Memory B cell (primary cell): ENCODE measurements around the gene LUC7L3.
"Not testable (repeated sequence)": the region's sequence is repeated elsewhere in the genome, so short reads cannot be mapped to it uniquely, and the experiment has no call there.

ENCODE experiments used
- ATAC-seq: fragments of 150-1000 bp; cut with Tn5 transposase; 2 replicates; pipeline ENCODE4 v1.10.0; 2021; ENCODE audit warnings: low read depth, mild to moderate bottlenecking, moderate library complexity
- DNase-seq, 2 donors: peaks; one replicate each; pipeline ENCODE4 v3.0.0; 2022; ENCODE audit warnings: low spot score in 2 of 2
- H3K27ac Mint-ChIP-seq: one replicate; pipeline ENCODE4 v1.8.0; 2022; ENCODE audit warnings: mild to moderate bottlenecking, moderate library complexity, mixed read lengths
- H3K27me3 Mint-ChIP-seq: one replicate; pipeline ENCODE4 v1.8.0; 2022; ENCODE audit warnings: mixed read lengths
- H3K36me3 Mint-ChIP-seq: one replicate; pipeline ENCODE4 v1.8.0; 2022; ENCODE audit warnings: mild to moderate bottlenecking, mixed read lengths
- H3K4me1 Mint-ChIP-seq: one replicate; pipeline ENCODE4 v1.8.0; 2022; ENCODE audit warnings: mixed read lengths
- H3K4me3 Mint-ChIP-seq: one replicate; pipeline ENCODE4 v1.8.0; 2022; ENCODE audit warnings: mild to moderate bottlenecking, moderate library complexity, mixed read lengths
- H3K9me3 Mint-ChIP-seq: one replicate; pipeline ENCODE4 v1.8.0; 2022; ENCODE audit warnings: mixed read lengths

LUC7L3 gene, protein sequence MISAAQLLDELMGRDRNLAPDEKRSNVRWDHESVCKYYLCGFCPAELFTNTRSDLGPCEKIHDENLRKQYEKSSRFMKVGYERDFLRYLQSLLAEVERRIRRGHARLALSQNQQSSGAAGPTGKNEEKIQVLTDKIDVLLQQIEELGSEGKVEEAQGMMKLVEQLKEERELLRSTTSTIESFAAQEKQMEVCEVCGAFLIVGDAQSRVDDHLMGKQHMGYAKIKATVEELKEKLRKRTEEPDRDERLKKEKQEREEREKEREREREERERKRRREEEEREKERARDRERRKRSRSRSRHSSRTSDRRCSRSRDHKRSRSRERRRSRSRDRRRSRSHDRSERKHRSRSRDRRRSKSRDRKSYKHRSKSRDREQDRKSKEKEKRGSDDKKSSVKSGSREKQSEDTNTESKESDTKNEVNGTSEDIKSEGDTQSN

GRCh38 chr17:50719144-50719923 is at the start of gene LUC7L3:
TSS of gene LUC7L3 (plus strand) at chr17:50719603. CDS start at chr17:50719733, 130 bp downstream.
- peak; percentile 93 to 97 for DNase-seq
- peak; percentile 92 for ATAC-seq
- Mint-ChIP-seq H3K27ac (peak within 1 kb of the TSS; percentile 99), H3K9me3 (no peaks in the 10 kb centered on the region), H3K4me3 (peak within 1 kb of the TSS; percentile 97), H3K36me3 (peaks cover under 1% of the 10 kb centered on the region), H3K27me3 (no peaks in the 10 kb centered on the region), H3K4me1 (peaks cover 22% of the 10 kb centered on the region)

DNA sequence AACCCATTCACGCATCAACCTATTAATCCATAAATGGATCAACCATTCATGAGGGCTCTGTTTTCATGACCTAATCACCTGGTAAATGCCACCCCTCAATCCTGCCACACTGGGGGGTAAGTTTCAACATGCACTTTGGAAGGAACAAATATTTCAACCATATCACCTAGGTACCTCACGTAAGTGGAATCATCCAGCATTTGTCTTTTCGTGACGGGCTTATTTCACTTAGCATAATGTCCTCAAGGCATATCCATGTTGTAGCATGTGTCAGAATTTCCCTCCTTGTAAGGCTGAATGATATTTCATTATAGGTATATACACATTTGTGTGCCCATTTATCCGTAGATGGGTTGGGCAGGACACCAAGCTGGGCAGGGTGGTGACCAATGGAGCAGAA is 47.3 kb upstream of the LUC7L3 start:
- H3K36me3 Mint-ChIP-seq: no peaks in the 10 kb centered on the region
- H3K4me1 Mint-ChIP-seq: no peaks in the 10 kb centered on the region
- H3K27ac Mint-ChIP-seq: no peak overlapping the region
- H3K4me3 Mint-ChIP-seq: no peak overlapping the region
- ATAC-seq: no peak
- DNase-seq: no peak
- peaks cover 6% of the 10 kb centered on the region for H3K27me3 Mint-ChIP-seq
- H3K9me3 Mint-ChIP-seq: no peaks in the 10 kb centered on the region

- Mint-ChIP-seq H3K27me3 (peaks cover 7% of the 10 kb centered on the region), H3K4me1 (no peaks in the 10 kb centered on the region), H3K36me3 (no peaks in the 10 kb centered on the region), H3K4me3 (no peak overlapping the region), H3K27ac (no peak overlapping the region), H3K9me3 (no peaks in the 10 kb centered on the region)
- DNase-seq: no peak
- no peak for ATAC-seq
Measured at GRCh38 chr17:50672831-50673551, 46.4 kb upstream of the LUC7L3 start.

- H3K36me3 Mint-ChIP-seq: no peaks in the 10 kb centered on the region
- ATAC-seq: no peak
- no peak for DNase-seq
- no peaks in the 10 kb centered on the region for H3K4me1 Mint-ChIP-seq
- H3K27me3 Mint-ChIP-seq: peaks cover 13% of the 10 kb centered on the region
- H3K27ac Mint-ChIP-seq: no peak overlapping the region
- H3K9me3 Mint-ChIP-seq: no peaks in the 10 kb centered on the region
- H3K4me3 Mint-ChIP-seq: no peak overlapping the region
Measured at GRCh38 chr17:50675190-50675589, 44.2 kb upstream of the LUC7L3 start.

GRCh38 chr17:50675627-50676026 is 43.8 kb upstream of the LUC7L3 start:
- Mint-ChIP-seq H3K4me3 (no peak overlapping the region), H3K9me3 (no peaks in the 10 kb centered on the region), H3K36me3 (no peaks in the 10 kb centered on the region), H3K27me3 (peaks cover 16% of the 10 kb centered on the region), H3K4me1 (no peaks in the 10 kb centered on the region), H3K27ac (no peak overlapping the region)
- DNase-seq: no peak
- no peak for ATAC-seq

- Mint-ChIP-seq H3K4me1 (peaks cover 3% of the 10 kb centered on the region), H3K27ac (no peak overlapping the region), H3K9me3 (no peaks in the 10 kb centered on the region), H3K4me3 (no peak overlapping the region), H3K27me3 (peaks cover 19% of the 10 kb centered on the region), H3K36me3 (no peaks in the 10 kb centered on the region)
- DNase-seq (no peak), ATAC-seq (no peak)
Measured at GRCh38 chr17:50676065-50676975, 43.1 kb upstream of the LUC7L3 start.

DNA sequence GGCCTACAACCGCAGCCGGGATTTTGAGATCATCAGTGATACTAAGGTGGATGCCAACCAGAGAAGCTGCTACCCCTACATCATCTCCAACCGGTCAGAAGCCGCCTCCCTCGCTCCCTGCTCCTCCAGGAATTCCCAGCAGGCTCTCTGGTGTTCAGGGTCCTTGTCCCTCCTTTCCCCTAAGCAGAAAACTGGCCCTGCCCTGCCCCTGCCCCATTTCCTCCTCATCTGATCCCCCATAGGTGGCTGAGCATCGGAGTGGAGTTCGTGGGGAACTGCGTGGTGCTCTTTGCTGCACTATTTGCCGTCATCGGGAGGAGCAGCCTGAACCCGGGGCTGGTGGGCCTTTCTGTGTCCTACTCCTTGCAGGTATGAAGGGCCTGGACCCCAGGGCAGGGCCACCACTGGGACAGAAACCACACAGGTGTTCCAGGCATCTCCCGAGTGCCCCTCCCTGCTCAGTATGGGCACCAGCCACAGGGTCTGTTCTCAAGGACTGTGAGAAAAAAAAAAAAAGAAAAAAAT is 41.5 kb upstream of the LUC7L3 start:
- no peak for DNase-seq
- Mint-ChIP-seq H3K36me3 (no peaks in the 10 kb centered on the region), H3K27me3 (peaks cover 28% of the 10 kb centered on the region), H3K4me1 (peaks cover 5% of the 10 kb centered on the region), H3K9me3 (no peaks in the 10 kb centered on the region), H3K27ac (no peak overlapping the region), H3K4me3 (no peak overlapping the region)
- ATAC-seq: no peak

GRCh38 chr17:50679008-50679544 is 40.3 kb upstream of the LUC7L3 start:
- DNase-seq: no peak
- Mint-ChIP-seq H3K27ac (no peak overlapping the region), H3K9me3 (no peaks in the 10 kb centered on the region), H3K36me3 (no peaks in the 10 kb centered on the region), H3K27me3 (peaks cover 28% of the 10 kb centered on the region), H3K4me1 (peaks cover 5% of the 10 kb centered on the region), H3K4me3 (no peak overlapping the region)
- ATAC-seq: no peak

DNA sequence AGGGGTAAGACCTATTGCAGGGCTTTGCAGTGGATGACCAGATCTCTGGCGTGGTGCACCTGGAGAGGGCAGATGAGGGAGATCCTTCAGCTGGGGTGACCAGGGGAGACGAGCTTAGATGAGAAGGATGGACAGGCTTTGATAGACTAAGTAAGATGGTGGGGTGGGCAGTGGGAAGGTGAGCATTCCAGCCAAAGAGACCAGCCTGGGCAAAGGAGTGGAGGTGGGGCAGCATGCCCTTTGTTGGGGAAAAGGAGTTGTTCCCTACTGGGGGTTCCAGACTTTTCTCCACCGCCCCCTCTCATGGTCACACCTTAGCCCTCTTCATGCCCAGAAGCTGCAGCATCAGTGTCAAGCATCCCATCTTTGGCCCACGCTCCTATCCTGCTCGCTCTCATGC is 39.3 kb upstream of the LUC7L3 start:
- peaks cover 28% of the 10 kb centered on the region for H3K27me3 Mint-ChIP-seq
- H3K9me3 Mint-ChIP-seq: no peaks in the 10 kb centered on the region
- peaks cover 5% of the 10 kb centered on the region for H3K4me1 Mint-ChIP-seq
- no peak for ATAC-seq
- H3K36me3 Mint-ChIP-seq: no peaks in the 10 kb centered on the region
- no peak overlapping the region for H3K4me3 Mint-ChIP-seq
- no peak for DNase-seq
- no peak overlapping the region for H3K27ac Mint-ChIP-seq

DNA sequence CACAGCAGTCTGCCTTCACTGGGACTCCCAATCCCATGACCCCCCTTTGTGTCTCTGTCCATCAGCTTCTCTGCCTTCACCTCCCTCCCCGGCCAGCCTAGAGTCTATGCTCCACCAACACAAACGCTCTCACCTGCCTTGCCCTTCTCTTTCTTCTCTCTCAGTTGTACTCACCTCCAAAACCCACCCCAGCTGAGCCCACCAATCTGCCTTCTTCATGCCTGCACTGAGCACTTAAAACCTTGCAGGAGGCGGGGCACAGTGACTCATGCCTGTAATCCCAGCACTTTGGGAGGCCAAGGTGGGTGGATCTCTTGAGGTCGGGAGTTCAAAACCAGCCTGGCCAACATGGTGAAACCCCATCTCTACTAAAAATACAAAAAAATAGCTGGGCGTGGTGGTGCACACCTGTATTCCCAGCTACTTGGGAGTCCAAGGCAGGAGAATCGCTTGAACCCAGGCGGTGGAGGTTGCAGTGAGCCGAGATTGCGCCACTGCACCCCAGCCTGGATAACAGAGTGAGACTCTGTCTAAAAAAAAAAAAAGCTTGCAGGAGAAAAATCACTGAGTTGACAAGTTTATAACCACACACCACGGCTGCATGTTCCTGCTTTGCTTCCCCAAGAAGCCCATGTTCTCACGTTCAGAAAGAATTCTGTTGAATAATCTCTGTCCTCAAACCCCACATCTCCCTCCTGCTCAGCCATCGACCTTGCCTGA is 38.7 kb upstream of the LUC7L3 start:
- ATAC-seq, H3K36me3 Mint-ChIP-seq, H3K9me3 Mint-ChIP-seq, H3K4me3 Mint-ChIP-seq, H3K4me1 Mint-ChIP-seq, H3K27ac Mint-ChIP-seq, DNase-seq: not testable (repeated sequence)
- peaks cover 28% of the 10 kb centered on the region for H3K27me3 Mint-ChIP-seq

GRCh38 chr17:50681263-50682200 is 37.9 kb upstream of the LUC7L3 start:
- Mint-ChIP-seq H3K36me3 (no peaks in the 10 kb centered on the region), H3K9me3 (no peaks in the 10 kb centered on the region), H3K4me1 (peaks cover 5% of the 10 kb centered on the region), H3K4me3 (no peak overlapping the region), H3K27me3 (peaks cover 24% of the 10 kb centered on the region), H3K27ac (no peak overlapping the region)
- no peak for DNase-seq
- ATAC-seq: no peak

DNA sequence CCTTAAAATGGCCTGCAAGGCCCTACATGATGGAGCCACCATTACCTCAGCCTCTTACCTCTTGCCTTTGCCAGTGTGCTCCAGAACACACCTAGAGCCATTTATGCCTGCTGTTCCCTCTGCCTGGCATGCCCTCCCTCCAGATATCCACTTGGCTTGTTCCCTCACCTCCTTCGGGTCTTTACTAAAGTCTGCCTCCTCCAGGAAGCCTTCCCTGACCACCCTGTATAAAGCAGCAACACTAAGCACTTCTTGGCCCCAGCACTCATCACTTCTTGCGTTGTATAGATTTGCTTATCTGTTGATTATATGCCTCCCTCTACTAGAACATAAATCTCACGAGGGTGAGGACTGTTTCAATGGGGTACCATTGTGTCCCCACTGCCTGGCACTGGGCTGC is 37.0 kb upstream of the LUC7L3 start:
- no peak overlapping the region for H3K4me3 Mint-ChIP-seq
- no peaks in the 10 kb centered on the region for H3K9me3 Mint-ChIP-seq
- DNase-seq: no peak
- peaks cover 21% of the 10 kb centered on the region for H3K27me3 Mint-ChIP-seq
- no peak for ATAC-seq
- no peak overlapping the region for H3K27ac Mint-ChIP-seq
- no peaks in the 10 kb centered on the region for H3K36me3 Mint-ChIP-seq
- peaks cover 5% of the 10 kb centered on the region for H3K4me1 Mint-ChIP-seq
